GM12873 (cell line): ENCODE results near the gene WFDC5.
A peak's percentile ranks its signal among the peaks of the same experiment; 100 is the strongest.

Experiments
- CTCF ChIP-seq: IDR thresholded peaks from 2 replicates; pipeline ENCODE4 v1.5.1; 2012; ENCODE audit warnings: low read depth, mild to moderate bottlenecking, moderate library complexity, low read length, control low read depth; ENCODE audit not compliant: insufficient read depth; ENCODE audit errors: missing control alignments

WFDC5 gene

GRCh38 chr20:45087097-45087790 is 27.7 kb downstream of the WFDC5 start:
- TF ChIP-seq CTCF, result no peak

GRCh38 chr20:45085867-45086266 is 29.1 kb downstream of the WFDC5 start:
- TF ChIP-seq CTCF, result peak; percentile 2

GRCh38 chr20:45085289-45085688 is 29.7 kb downstream of the WFDC5 start:
- no peak for TF ChIP-seq CTCF

GRCh38 chr20:45083127-45083526 is 31.8 kb downstream of the WFDC5 start:
- no peak for TF ChIP-seq CTCF

GRCh38 chr20:45082468-45082867 is 32.5 kb downstream of the WFDC5 start:
- TF ChIP-seq CTCF, result no peak

- peak; percentile 50 for TF ChIP-seq CTCF
Observed at GRCh38 chr20:45080867-45081624, 33.9 kb downstream of the WFDC5 start.

GRCh38 chr20:45077559-45077958 is 37.4 kb downstream of the WFDC5 start:
- TF ChIP-seq CTCF, result no peak
